HG02642 (cell line): ENCODE measurements around the gene IL17C.
"Not testable (repeated sequence)": the region's sequence is repeated elsewhere in the genome, so short reads cannot be mapped to it uniquely, and the experiment has no call there.

Experiments used
- ATAC-seq: cut with Tn5 transposase; IDR thresholded peaks from one replicate; pipeline ENCODE4 v1.9.1; 2021; ENCODE audit warnings: mild to moderate bottlenecking; ENCODE audit not compliant: unreplicated experiment, poor library complexity

The IL17C gene

GRCh38 chr16:88609426-88609825 is 28.9 kb upstream of the IL17C start:
- ATAC-seq = not testable (repeated sequence)

- no peak for ATAC-seq
These were observed 28.3 kb upstream of the IL17C start for GRCh38 chr16:88610080-88610479.

GRCh38 chr16:88610909-88611812 is 27.2 kb upstream of the IL17C start:
- no peak for ATAC-seq

- no peak for ATAC-seq
These were observed 25.1 kb upstream of the IL17C start for GRCh38 chr16:88613293-88613692.

- no peak for ATAC-seq
These were observed 24.2 kb upstream of the IL17C start for GRCh38 chr16:88613911-88614817.

- no peak for ATAC-seq
These were observed 23.4 kb upstream of the IL17C start for GRCh38 chr16:88614818-88615580.

GRCh38 chr16:88616320-88616719 is 22.1 kb upstream of the IL17C start:
- ATAC-seq = no peak

- ATAC-seq = no peak
These were observed 21.6 kb upstream of the IL17C start for GRCh38 chr16:88616736-88617135.

- no peak for ATAC-seq
These were observed 20.9 kb upstream of the IL17C start for GRCh38 chr16:88617268-88618031.

GRCh38 chr16:88618182-88618955 is 20.0 kb upstream of the IL17C start:
- no peak for ATAC-seq

GRCh38 chr16:88618956-88619667 is 19.3 kb upstream of the IL17C start:
- no peak for ATAC-seq

- no peak for ATAC-seq
These were observed 18.2 kb upstream of the IL17C start for GRCh38 chr16:88619859-88620815.

- no peak for ATAC-seq
These were observed 16.2 kb upstream of the IL17C start for GRCh38 chr16:88622125-88622524.

GRCh38 chr16:88622866-88623265 is 15.5 kb upstream of the IL17C start:
- no peak for ATAC-seq

GRCh38 chr16:88623858-88624257 is 14.5 kb upstream of the IL17C start:
- ATAC-seq = no peak

GRCh38 chr16:88624481-88624880 is 13.9 kb upstream of the IL17C start:
- no peak for ATAC-seq

GRCh38 chr16:88624977-88625576 is 13.3 kb upstream of the IL17C start:
- ATAC-seq = no peak
